ENCODE results near the gene DYTN. TPM values are rescaled to one million over a fixed set of nuclear protein-coding genes. Genes with fewer than 3 reads are reported as not detected.

Gene DYTN
- polyA plus RNA-seq, 1 of the 3 experiments (the other 2 are of a cell fraction): not detected

- TF ChIP-seq, protein P1, sequence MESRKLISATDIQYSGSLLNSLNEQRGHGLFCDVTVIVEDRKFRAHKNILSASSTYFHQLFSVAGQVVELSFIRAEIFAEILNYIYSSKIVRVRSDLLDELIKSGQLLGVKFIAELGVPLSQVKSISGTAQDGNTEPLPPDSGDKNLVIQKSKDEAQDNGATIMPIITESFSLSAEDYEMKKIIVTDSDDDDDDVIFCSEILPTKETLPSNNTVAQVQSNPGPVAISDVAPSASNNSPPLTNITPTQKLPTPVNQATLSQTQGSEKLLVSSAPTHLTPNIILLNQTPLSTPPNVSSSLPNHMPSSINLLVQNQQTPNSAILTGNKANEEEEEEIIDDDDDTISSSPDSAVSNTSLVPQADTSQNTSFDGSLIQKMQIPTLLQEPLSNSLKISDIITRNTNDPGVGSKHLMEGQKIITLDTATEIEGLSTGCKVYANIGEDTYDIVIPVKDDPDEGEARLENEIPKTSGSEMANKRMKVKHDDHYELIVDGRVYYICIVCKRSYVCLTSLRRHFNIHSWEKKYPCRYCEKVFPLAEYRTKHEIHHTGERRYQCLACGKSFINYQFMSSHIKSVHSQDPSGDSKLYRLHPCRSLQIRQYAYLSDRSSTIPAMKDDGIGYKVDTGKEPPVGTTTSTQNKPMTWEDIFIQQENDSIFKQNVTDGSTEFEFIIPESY (IDR thresholded peaks at IDR 0.05; ENCODE audit: borderline replicate concordance, low read depth): no peak
Measured at GRCh38 chr2:206683546-206683945, 34.6 kb downstream of the DYTN start (continued).

DNA sequence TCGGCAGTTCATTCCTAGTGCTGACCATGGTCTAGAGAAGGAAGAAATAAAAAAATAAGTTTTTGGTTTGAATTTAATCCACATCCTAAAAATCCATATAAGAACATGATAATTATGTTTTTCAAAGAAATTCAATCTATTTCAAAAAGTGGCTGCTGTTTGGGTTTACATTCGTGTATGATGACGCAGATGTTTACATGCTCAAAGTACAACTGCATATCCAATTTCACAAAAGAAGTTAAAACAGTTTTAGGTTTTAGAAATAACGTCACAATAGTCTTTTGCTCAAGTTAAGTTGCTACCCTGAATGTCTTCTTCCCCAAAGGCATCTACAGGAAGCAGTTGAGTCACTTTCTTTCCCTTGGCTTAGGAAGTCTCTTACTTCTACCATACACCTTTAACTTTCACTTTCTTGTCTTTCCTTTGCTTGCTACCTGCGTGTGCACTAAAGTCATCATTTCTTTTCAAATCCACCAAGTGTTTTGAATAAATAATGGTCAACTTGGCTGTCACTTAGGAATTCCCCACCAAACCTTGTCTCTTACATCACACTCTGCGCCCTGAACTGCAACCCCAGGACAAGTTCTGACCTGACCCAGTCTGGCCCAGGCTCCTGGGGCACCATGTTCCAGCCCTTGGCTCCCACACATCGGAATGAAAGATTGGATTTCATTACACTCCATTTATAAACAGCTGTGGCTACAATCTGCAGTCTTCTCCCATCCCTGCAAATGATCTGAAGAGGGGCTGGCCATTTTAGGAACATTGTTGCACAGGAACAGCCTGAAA lies 47.5 kb downstream of the DYTN start:
- no peaks in the 10 kb centered on the region for H3K27me3 ChIP-seq (ENCODE audit: insufficient read depth)
- DNase-seq: no peak
- no peaks in the 10 kb centered on the region for H3K9me2 ChIP-seq
- H3K4me3 ChIP-seq (ENCODE audit: low read depth in 2 of 2, low read length in 1 of 2): no peak overlapping the region
- H3K36me3 ChIP-seq (replicated peaks in 1 of 2; ENCODE audit: control insufficient read depth in 1 of 2, insufficient read depth in 2 of 2, low read length in 1 of 2): no peaks in the 10 kb centered on the region
- no peaks in the 10 kb centered on the region for H4K20me1 ChIP-seq (ENCODE audit: insufficient read depth)
- TF ChIP-seq, protein P2, sequence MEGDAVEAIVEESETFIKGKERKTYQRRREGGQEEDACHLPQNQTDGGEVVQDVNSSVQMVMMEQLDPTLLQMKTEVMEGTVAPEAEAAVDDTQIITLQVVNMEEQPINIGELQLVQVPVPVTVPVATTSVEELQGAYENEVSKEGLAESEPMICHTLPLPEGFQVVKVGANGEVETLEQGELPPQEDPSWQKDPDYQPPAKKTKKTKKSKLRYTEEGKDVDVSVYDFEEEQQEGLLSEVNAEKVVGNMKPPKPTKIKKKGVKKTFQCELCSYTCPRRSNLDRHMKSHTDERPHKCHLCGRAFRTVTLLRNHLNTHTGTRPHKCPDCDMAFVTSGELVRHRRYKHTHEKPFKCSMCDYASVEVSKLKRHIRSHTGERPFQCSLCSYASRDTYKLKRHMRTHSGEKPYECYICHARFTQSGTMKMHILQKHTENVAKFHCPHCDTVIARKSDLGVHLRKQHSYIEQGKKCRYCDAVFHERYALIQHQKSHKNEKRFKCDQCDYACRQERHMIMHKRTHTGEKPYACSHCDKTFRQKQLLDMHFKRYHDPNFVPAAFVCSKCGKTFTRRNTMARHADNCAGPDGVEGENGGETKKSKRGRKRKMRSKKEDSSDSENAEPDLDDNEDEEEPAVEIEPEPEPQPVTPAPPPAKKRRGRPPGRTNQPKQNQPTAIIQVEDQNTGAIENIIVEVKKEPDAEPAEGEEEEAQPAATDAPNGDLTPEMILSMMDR (IDR thresholded peaks at IDR 0.05): no peak
- TF ChIP-seq RXRA (IDR thresholded peaks at IDR 0.05; ENCODE audit: borderline replicate concordance, low read depth) (no peak), FOXJ3 (CRISPR knock-in tag; IDR thresholded peaks at IDR 0.05) (no peak), TAF1 (IDR thresholded peaks at IDR 0.05; ENCODE audit: borderline replicate concordance, low read depth, low read length) (no peak), MAX (IDR thresholded peaks at IDR 0.05; ENCODE audit: low read depth) (no peak), EP300 (IDR thresholded peaks at IDR 0.05; ENCODE audit: borderline replicate concordance in 1 of 2, low read depth in 1 of 2, low read length in 1 of 2) (no peak), TEAD4 (IDR thresholded peaks at IDR 0.05; ENCODE audit: borderline replicate concordance, insufficient read depth) (no peak), RFX5 (IDR thresholded peaks at IDR 0.05; ENCODE audit: low read length) (no peak), REST (IDR thresholded peaks at IDR 0.05; ENCODE audit: low read depth, low read length) (no peak)
- no peaks in the 10 kb centered on the region for H3K4me1 ChIP-seq (ENCODE audit: control insufficient read depth in 1 of 2, insufficient read depth in 2 of 2, low read depth in 1 of 2, low read length in 1 of 2)
- ChIA-PET POLR2A (no interaction called here), CTCF (interaction anchor here (0.9 kb wide), 1 partner anchor 11 kb away, joined by 3 read pairs; no protein-coding TSS in a partner anchor)
- WGBS (ENCODE audit: low lambda C conversion rate): 44% methylated on average over 7 of the region's 7 CpGs
- no peak overlapping the region; the same call in 1 of the 2 replicates for H3K4me2 ChIP-seq
- no peaks in the 10 kb centered on the region for H3K79me2 ChIP-seq (ENCODE audit: insufficient read depth)
- no peak overlapping the region for H2AFZ ChIP-seq (ENCODE audit: low read depth)
- H3K9ac ChIP-seq: no peak overlapping the region
- no peaks in the 10 kb centered on the region for H3K9me3 ChIP-seq
- H3K27ac ChIP-seq (ENCODE audit: low read depth in 2 of 2, low read length in 1 of 2): no peak overlapping the region
- no peaks in the 10 kb centered on the region for H3F3A ChIP-seq (replicated peaks; ENCODE audit: insufficient read depth)
